HCT116 (cell line): Measurements from ENCODE around the gene FBXL7. TPM values are rescaled to one million over a fixed set of nuclear protein-coding genes. Genes with fewer than 3 reads are reported as not detected.

Experiments
- ATAC-seq: fragments of 200-7000 bp; cut with Tn5 transposase; 2 replicates; pipeline ENCODE4 v1.9.1; 2020; ENCODE audit warnings: mild to moderate bottlenecking, moderate library complexity
- BruUV-seq: library from RNA; stranded (reverse); fragments of 400-500 nt; replicated peaks from 2 replicates; lab custom pipeline; 2021; lab: Mats Ljungman, UMichigan
- CTCF ChIA-PET: fragments of 300-600 bp; sonication (Branson Sonifier 250); formaldehyde crosslinking; loops from one replicate; lab custom pipeline; 2021; ENCODE audit warnings: antibody characterized with exemption; lab: Charles Lee
- POLR2A ChIA-PET: fragments of 300-600, 350-600 bp; sonication (Branson Sonifier 250); formaldehyde crosslinking; loops from one replicate; lab custom pipeline; 2021; ENCODE audit warnings: antibody characterized with exemption; lab: Charles Lee
- RAD21 ChIA-PET, 2 experiments: fragments of 300-600 bp; sonication (Branson Sonifier 250); formaldehyde crosslinking; loops; one replicate each; lab custom pipeline; 2023; ENCODE audit warnings: low total read pairs in 2 of 2; ENCODE audit not compliant: uncharacterized antibody in 2 of 2, unreplicated experiment in 2 of 2, low non-redundant PET in 1 of 2; lab: Charles Lee
- DNase-seq: peaks from one replicate; pipeline ENCODE4 v3.0.0-alpha.2; 2010; ENCODE audit warnings: low read depth, low spot score
- H2AFZ ChIP-seq: fragments of 200-600 bp; shearing (Covaris generic), sonication (generic); 2 replicates; pipeline ENCODE4 v1.6.1; 2017; ENCODE audit warnings: low read depth, mixed run types, mixed read lengths, antibody characterized with exemption, low read length; ENCODE audit not compliant: poor library complexity, severe bottlenecking
- H3K27ac ChIP-seq: 2 replicates; pipeline ENCODE4 v1.5.1; 2012; ENCODE audit warnings: low read depth, low read length
- H3K27me3 ChIP-seq: fragments of 200-600 bp; sonication (generic); 2 replicates; pipeline ENCODE4 v1.6.1; 2016; ENCODE audit warnings: mixed run types, low read length, mixed read lengths; ENCODE audit not compliant: insufficient read depth
- H3K36me3 ChIP-seq, 2 experiments: fragments of 200-500 bp in 1 of 2; fragments of 200-600 bp in 1 of 2; sonication (Bioruptor generic) in 1 of 2; sonication (generic) in 1 of 2; 2 replicates each; pipeline versions ENCODE4 v1.5.1 to v1.6.1; 2014 to 2016; ENCODE audit warnings: low read length in 2 of 2, inconsistent platforms in 1 of 2, mixed read lengths in 1 of 2, mixed run types in 1 of 2; ENCODE audit not compliant: insufficient read depth in 2 of 2, control insufficient read depth in 1 of 2
- H3K4me1 ChIP-seq, 2 experiments: fragments of 200-600 bp in 1 of 2; sonication (generic) in 1 of 2; 2 replicates each; pipeline versions ENCODE4 v1.5.1 to v1.6.1; 2012 to 2017; ENCODE audit warnings: low read length in 2 of 2, inconsistent platforms in 1 of 2, mild to moderate bottlenecking in 1 of 2, mixed read lengths in 1 of 2, mixed run types in 1 of 2, moderate library complexity in 1 of 2; ENCODE audit not compliant: insufficient read depth in 2 of 2, control insufficient read depth in 1 of 2
- H3K4me2 ChIP-seq: fragments of 200-600 bp; sonication (generic); 2 replicates; pipeline ENCODE4 v1.6.1; 2017; ENCODE audit warnings: mixed run types, low read length, mixed read lengths
- H3K4me3 ChIP-seq, 2 experiments: fragments of 200-600 bp in 1 of 2; sonication (generic) in 1 of 2; replicated peaks in 1 of 2; 2 replicates each; pipeline ENCODE4 v1.5.1; 2011 to 2016; ENCODE audit warnings: low read length in 2 of 2, control low read depth in 1 of 2, low read depth in 1 of 2, mild to moderate bottlenecking in 1 of 2, mixed read lengths in 1 of 2, mixed run types in 1 of 2
- H3K79me2 ChIP-seq: fragments of 200-600 bp; sonication (generic); 2 replicates; pipeline ENCODE4 v1.6.1; 2017; ENCODE audit warnings: mild to moderate bottlenecking, mixed run types, low read length, moderate library complexity, mixed read lengths; ENCODE audit not compliant: insufficient read depth
- H3K9ac ChIP-seq: fragments of 200-600 bp; sonication (generic); 2 replicates; pipeline ENCODE4 v1.6.1; 2016; ENCODE audit warnings: low read length, mixed read lengths
- H3K9me2 ChIP-seq: fragments of 200-600 bp; sonication (generic), shearing (Covaris generic); 2 replicates; pipeline ENCODE4 v1.6.1; 2017; ENCODE audit warnings: mixed run types, mild to moderate bottlenecking, moderate library complexity; ENCODE audit not compliant: insufficient read depth
- H3K9me3 ChIP-seq, 2 experiments: fragments of 200-500 bp in 1 of 2; fragments of 200-600 bp in 1 of 2; sonication (Bioruptor generic) in 1 of 2; sonication (generic) in 1 of 2; 2 replicates each; pipeline ENCODE4 v1.6.1; 2014 to 2017; ENCODE audit warnings: low read length in 2 of 2, mixed read lengths in 2 of 2, inconsistent platforms in 1 of 2, low read depth in 1 of 2, mild to moderate bottlenecking in 1 of 2, mixed run types in 1 of 2, moderate library complexity in 1 of 2; ENCODE audit not compliant: control insufficient read depth in 1 of 2, insufficient read depth in 1 of 2
- H4K20me1 ChIP-seq: fragments of 200-600 bp; sonication (generic), shearing (Covaris generic); 2 replicates; pipeline ENCODE4 v1.6.1; 2017; ENCODE audit warnings: mixed run types, mild to moderate bottlenecking, moderate library complexity; ENCODE audit not compliant: insufficient read depth
- CBX3 ChIP-seq: IDR thresholded peaks from 2 replicates; pipeline ENCODE4 v1.6.1; 2012; ENCODE audit warnings: low read depth
- CEBPB ChIP-seq: IDR thresholded peaks from 2 replicates; pipeline ENCODE4 v1.6.1; 2012; ENCODE audit warnings: low read depth
- CTCF ChIP-seq, 3 experiments: fragments of 200-600 bp in 1 of 3; sonication (generic) in 1 of 3; IDR thresholded peaks in 2 of 3; conservative IDR thresholded peaks in 1 of 3; 2 replicates each; pipeline ENCODE4 v1.5.1; 2012 to 2017; ENCODE audit warnings: low read depth in 2 of 3, low read length in 2 of 3, antibody characterized with exemption in 1 of 3, borderline replicate concordance in 1 of 3, control low read depth in 1 of 3, mild to moderate bottlenecking in 1 of 3, mixed read lengths in 1 of 3, mixed run types in 1 of 3, moderate library complexity in 1 of 3; ENCODE audit not compliant: insufficient read depth in 1 of 3
- EGR1 ChIP-seq: IDR thresholded peaks from 2 replicates; pipeline ENCODE4 v1.6.1; 2012; ENCODE audit warnings: low read depth
- EZH2 ChIP-seq: fragments of 200-600 bp; sonication (generic); IDR thresholded peaks from 2 replicates; pipeline ENCODE4 v1.6.1; 2017; ENCODE audit warnings: antibody characterized with exemption, mixed run types
- EZH2phosphoT487 ChIP-seq: fragments of 200-600 bp; IDR thresholded peaks from 2 replicates; pipeline ENCODE4 v1.6.1; 2018; ENCODE audit warnings: antibody characterized with exemption, borderline replicate concordance
- JUND ChIP-seq: IDR thresholded peaks from 2 replicates; pipeline ENCODE4 v1.6.1; 2012
- MAX ChIP-seq: IDR thresholded peaks from 2 replicates; pipeline ENCODE4 v1.6.1; 2012
- POLR2A ChIP-seq: IDR thresholded peaks from 2 replicates; pipeline ENCODE4 v1.7.0; 2011; ENCODE audit warnings: borderline replicate concordance; ENCODE audit not compliant: insufficient read depth, insufficient read length; ENCODE audit errors: extremely low read depth
- POLR2AphosphoS5 ChIP-seq: IDR thresholded peaks from 2 replicates; pipeline ENCODE4 v1.6.1; 2011; ENCODE audit warnings: mild to moderate bottlenecking, low read depth, low read length, moderate library complexity
- RAD21 ChIP-seq: IDR thresholded peaks from 2 replicates; pipeline ENCODE4 v1.6.1; 2012; ENCODE audit warnings: low read depth, mild to moderate bottlenecking
- SIN3A ChIP-seq: IDR thresholded peaks from 2 replicates; pipeline ENCODE4 v1.6.1; 2012; ENCODE audit warnings: low read depth
- SP1 ChIP-seq: IDR thresholded peaks from 2 replicates; pipeline ENCODE4 v1.6.1; 2012; ENCODE audit warnings: low read depth
- TCF7L2 ChIP-seq: IDR thresholded peaks from 2 replicates; pipeline ENCODE4 v1.7.0; 2011; ENCODE audit warnings: borderline replicate concordance, inconsistent platforms; ENCODE audit not compliant: insufficient read depth, insufficient read length; ENCODE audit errors: extremely low read depth
- ZBTB33 ChIP-seq: IDR thresholded peaks from 2 replicates; pipeline ENCODE4 v1.6.1; 2011; ENCODE audit warnings: mild to moderate bottlenecking, low read length, moderate library complexity; ENCODE audit not compliant: insufficient replicate concordance; ENCODE audit errors: extremely low read depth
- ZFX ChIP-seq: fragments of 450-650 bp; IDR thresholded peaks from 2 replicates; pipeline ENCODE4 v1.6.1; 2017
- intact Hi-C: fragments of 100-400 bp; cut with micrococcal nuclease; formaldehyde crosslinking; loops from 2 replicates; pipeline ENCODE4 v1.10.0; 2022
- total RNA-seq: library from RNA; stranded (reverse); gene quantifications from one replicate; pipeline ENCODE4 v1.2.1, GENCODE V29; 2021; ENCODE audit not compliant: unreplicated experiment

FBXL7 gene
- total RNA-seq, 1 experiment from 2014 or later = 0.05 TPM

GRCh38 chr5:15570491-15570890 lies 70.5 kb downstream of the FBXL7 start:
- H4K20me1 ChIP-seq = no peaks in the 10 kb centered on the region
- no peaks in the 10 kb centered on the region for H3K27me3 ChIP-seq
- no peak for TF ChIP-seq EZH2
- no peak for TF ChIP-seq POLR2AphosphoS5
- no peak for TF ChIP-seq SP1
- no peak for TF ChIP-seq CBX3
- no peak for TF ChIP-seq ZFX
- TF ChIP-seq CTCF (IDR thresholded peaks at IDR 0.05 in 2 of 3, conservative IDR thresholded peaks at IDR 0.05 in 1 of 3; ENCODE audit: borderline replicate concordance in 1 of 3, insufficient read depth in 1 of 3, low read depth in 2 of 3, low read length in 2 of 3) = no peak
- no peak for TF ChIP-seq EGR1
- TF ChIP-seq CEBPB = no peak
- no peak for TF ChIP-seq ZBTB33
- no peak for TF ChIP-seq TCF7L2
- no peak for TF ChIP-seq EZH2phosphoT487
- no peak for TF ChIP-seq SIN3A
- no peak for TF ChIP-seq JUND
- TF ChIP-seq POLR2A = no peak
- TF ChIP-seq RAD21 = no peak
- TF ChIP-seq MAX = no peak
- H3K9ac ChIP-seq = no peak overlapping the region
- H3K9me2 ChIP-seq = no peaks in the 10 kb centered on the region
- ATAC-seq (no peak), DNase-seq (no peak)
- no peak overlapping the region for H3K4me3 ChIP-seq
- RAD21 ChIA-PET = no interaction called here
- no peaks in the 10 kb centered on the region; a peak in 2 of 4 replicates for H3K9me3 ChIP-seq
- H2AFZ ChIP-seq = no peak overlapping the region
- BruUV-seq = no TSS peak
- no peak overlapping the region for H3K4me2 ChIP-seq
- CTCF ChIA-PET = no interaction called here
- no peaks in the 10 kb centered on the region for H3K79me2 ChIP-seq
- POLR2A ChIA-PET = no interaction called here
- no peak overlapping the region for H3K27ac ChIP-seq
- H3K4me1 ChIP-seq = no peaks in the 10 kb centered on the region
- no peaks in the 10 kb centered on the region for H3K36me3 ChIP-seq
- intact Hi-C loops = no loop called here
